Myocyte (in vitro differentiated cells): Measurements from ENCODE around the gene TMEM253. TPM values are rescaled to one million over a fixed set of nuclear protein-coding genes. Genes with fewer than 3 reads are reported as not detected.

Source experiments
- total RNA-seq: library from RNA; depleted of rRNA; stranded (reverse); fragments of >200 nt; gene quantifications from 2 replicates; pipeline ENCODE4 v1.2.3, GENCODE V29; 2014

TMEM253 gene
- total RNA-seq, 1 donor from 2014 or later: 1.6 TPM

Other genes with a start within 250 kb of the TMEM253 start
- not detected in 2 replicates for gene RNASE3, start 209.7 kb upstream of the TMEM253 start, total RNA-seq
- not detected in 2 replicates for gene RNASE2, start 145.6 kb upstream of the TMEM253 start, total RNA-seq
- gene METTL17, start 111.1 kb upstream of the TMEM253 start, total RNA-seq: 66.9 and 71.5 TPM in 2 replicates
- not detected in 2 replicates for gene SLC39A2, start 101.8 kb upstream of the TMEM253 start, total RNA-seq
- 45.4 and 61.1 TPM in 2 replicates for gene NDRG2, start 76.0 kb upstream of the TMEM253 start, total RNA-seq
- not detected in 2 replicates for gene TPPP2, start 70.8 kb upstream of the TMEM253 start, total RNA-seq
- gene RNASE13, start 66.3 kb upstream of the TMEM253 start, total RNA-seq: not detected in 2 replicates
- 0.16 TPM in 1 of 2 replicates, not detected in the other for gene RNASE7, start 58.7 kb upstream of the TMEM253 start, total RNA-seq
- gene RNASE8, start 43.2 kb upstream of the TMEM253 start, total RNA-seq: not detected in 2 replicates
- gene ARHGEF40, start 30.8 kb upstream of the TMEM253 start, total RNA-seq: 45.2 and 67.3 TPM in 2 replicates
- gene ZNF219, start 2.4 kb upstream of the TMEM253 start, total RNA-seq: 33.2 and 49.8 TPM in 2 replicates
- gene OR5AU1, start 55.0 kb downstream of the TMEM253 start, total RNA-seq: not detected in 2 replicates
- gene HNRNPC, start 168.4 kb downstream of the TMEM253 start, total RNA-seq: 541 and 590 TPM in 2 replicates
- gene RPGRIP1, start 179.0 kb downstream of the TMEM253 start, total RNA-seq: not detected in 2 replicates